Neural cell (in vitro differentiated cells): ENCODE data around the gene CD2BP2. TPM values are rescaled to one million over a fixed set of nuclear protein-coding genes. Genes with fewer than 3 reads are reported as not detected.

Source experiments
- H2AFZ ChIP-seq: fragments of 200-600, 300-800 bp; sonication (generic), shearing (Covaris generic); 2 replicates; pipeline ENCODE4 v1.6.0; 2014; ENCODE audit warnings: low read depth, mild to moderate bottlenecking, antibody characterized with exemption, low read length, moderate library complexity
- H3F3A ChIP-seq: fragments of 200-600 bp; shearing (Covaris generic); 2 replicates; pipeline ENCODE4 v1.6.1; 2016; ENCODE audit warnings: mild to moderate bottlenecking, moderate library complexity, mixed read lengths, antibody characterized with exemption, low read length; ENCODE audit not compliant: insufficient read depth, poor library complexity, severe bottlenecking
- H3K27ac ChIP-seq: fragments of 200-600, 300-800 bp; sonication (generic), shearing (Covaris generic); 2 replicates; pipeline ENCODE4 v1.5.1; 2014; ENCODE audit warnings: mild to moderate bottlenecking, low read length, moderate library complexity
- H3K27me3 ChIP-seq: fragments of 300-800, 200-600 bp; sonication (generic), shearing (Covaris generic); 2 replicates; pipeline ENCODE4 v1.6.0; 2014; ENCODE audit warnings: mild to moderate bottlenecking, low read depth, low read length, moderate library complexity; ENCODE audit not compliant: insufficient read depth
- H3K36me3 ChIP-seq: fragments of 300-800, 200-600 bp; sonication (generic), shearing (Covaris generic); 2 replicates; pipeline ENCODE4 v1.5.1; 2014; ENCODE audit warnings: mild to moderate bottlenecking, antibody characterized with exemption, low read length, moderate library complexity; ENCODE audit not compliant: insufficient read depth
- H3K4me2 ChIP-seq: fragments of 300-800, 200-600 bp; sonication (generic), shearing (Covaris generic); 2 replicates; pipeline ENCODE4 v1.6.0; 2014; ENCODE audit warnings: mild to moderate bottlenecking, low read length
- H3K4me3 ChIP-seq: fragments of 300-800, 200-600 bp; sonication (generic), shearing (Covaris generic); 2 replicates; pipeline ENCODE4 v1.5.1; 2014; ENCODE audit warnings: mild to moderate bottlenecking, low read length, moderate library complexity
- H3K79me2 ChIP-seq: fragments of 200-600 bp; shearing (Covaris generic); replicated peaks from 2 replicates; pipeline ENCODE4 v1.6.0; 2014; ENCODE audit warnings: mild to moderate bottlenecking, low read length, moderate library complexity; ENCODE audit not compliant: insufficient read depth
- H3K9ac ChIP-seq: fragments of 300-800, 200-600 bp; sonication (generic), shearing (Covaris generic); 2 replicates; pipeline ENCODE4 v1.6.1; 2016; ENCODE audit warnings: mild to moderate bottlenecking, low read length, mixed read lengths
- H3K9me2 ChIP-seq: fragments of 200-600 bp; shearing (Covaris generic); 2 replicates; pipeline ENCODE4 v1.6.1; 2016; ENCODE audit warnings: mild to moderate bottlenecking, low read length, mixed read lengths; ENCODE audit not compliant: insufficient read depth
- H3K9me3 ChIP-seq: fragments of 200-600, 300-800 bp; sonication (generic), shearing (Covaris generic); 2 replicates; pipeline ENCODE4 v1.6.1; 2016; ENCODE audit warnings: mild to moderate bottlenecking, mixed run types, low read length, moderate library complexity, mixed read lengths
- H4K20me1 ChIP-seq: fragments of 200-600 bp; shearing (Covaris generic); 2 replicates; pipeline ENCODE4 v1.6.1; 2016; ENCODE audit warnings: mild to moderate bottlenecking, mixed run types; ENCODE audit not compliant: insufficient read depth
- EP300 ChIP-seq: fragments of 450-650 bp; conservative IDR thresholded peaks from 2 replicates; pipeline ENCODE4 v1.6.1; 2014; ENCODE audit warnings: antibody characterized with exemption, mild to moderate bottlenecking, moderate library complexity; ENCODE audit not compliant: poor library complexity, severe bottlenecking
- EZH2 ChIP-seq: fragments of 200-600, 300-800 bp; shearing (Covaris generic), sonication (generic); IDR thresholded peaks from 2 replicates; pipeline ENCODE4 v1.6.1; 2014; ENCODE audit warnings: antibody characterized with exemption, low read length, borderline replicate concordance, mild to moderate bottlenecking; ENCODE audit not compliant: insufficient read depth, poor library complexity, severe bottlenecking
- MXI1 ChIP-seq: fragments of 450-650 bp; conservative IDR thresholded peaks from 2 replicates; pipeline ENCODE4 v1.6.1; 2014; ENCODE audit warnings: antibody characterized with exemption, mild to moderate bottlenecking; ENCODE audit not compliant: poor library complexity, severe bottlenecking
- POLR2AphosphoS5 ChIP-seq: IDR thresholded peaks from 2 replicates; pipeline ENCODE4 v1.6.1; 2012
- RAD21 ChIP-seq: fragments of 450-650 bp; conservative IDR thresholded peaks from 2 replicates; pipeline ENCODE4 v1.6.1; 2014; ENCODE audit warnings: antibody characterized with exemption, mild to moderate bottlenecking, moderate library complexity
- SMC3 ChIP-seq: fragments of 450-650 bp; conservative IDR thresholded peaks from 2 replicates; pipeline ENCODE4 v1.6.1; 2014; ENCODE audit warnings: antibody characterized with exemption, mild to moderate bottlenecking, moderate library complexity; ENCODE audit not compliant: poor library complexity
- TAF1 ChIP-seq: IDR thresholded peaks from 2 replicates; pipeline ENCODE4 v1.6.1; 2012; ENCODE audit warnings: low read depth
- polyA plus RNA-seq: library from polyadenylated mRNA; depleted of rRNA; stranded (reverse); fragments of >200 nt; gene quantifications from 2 replicates; pipeline ENCODE4 v1.2.3, GENCODE V29; 2014
- TF ChIP-seq, protein P1 (sequence below): fragments of 450-650 bp; IDR thresholded peaks from 2 replicates; pipeline ENCODE4 v1.5.1; 2014; ENCODE audit warnings: antibody characterized with exemption, mild to moderate bottlenecking, moderate library complexity; ENCODE audit not compliant: poor library complexity, severe bottlenecking
- TF ChIP-seq, protein P2 (sequence below): IDR thresholded peaks from 2 replicates; pipeline ENCODE4 v1.6.1; 2012; ENCODE audit warnings: borderline replicate concordance

Gene CD2BP2
- polyA plus RNA-seq, 1 donor from 2014 or later, result 76.3 TPM

DNA sequence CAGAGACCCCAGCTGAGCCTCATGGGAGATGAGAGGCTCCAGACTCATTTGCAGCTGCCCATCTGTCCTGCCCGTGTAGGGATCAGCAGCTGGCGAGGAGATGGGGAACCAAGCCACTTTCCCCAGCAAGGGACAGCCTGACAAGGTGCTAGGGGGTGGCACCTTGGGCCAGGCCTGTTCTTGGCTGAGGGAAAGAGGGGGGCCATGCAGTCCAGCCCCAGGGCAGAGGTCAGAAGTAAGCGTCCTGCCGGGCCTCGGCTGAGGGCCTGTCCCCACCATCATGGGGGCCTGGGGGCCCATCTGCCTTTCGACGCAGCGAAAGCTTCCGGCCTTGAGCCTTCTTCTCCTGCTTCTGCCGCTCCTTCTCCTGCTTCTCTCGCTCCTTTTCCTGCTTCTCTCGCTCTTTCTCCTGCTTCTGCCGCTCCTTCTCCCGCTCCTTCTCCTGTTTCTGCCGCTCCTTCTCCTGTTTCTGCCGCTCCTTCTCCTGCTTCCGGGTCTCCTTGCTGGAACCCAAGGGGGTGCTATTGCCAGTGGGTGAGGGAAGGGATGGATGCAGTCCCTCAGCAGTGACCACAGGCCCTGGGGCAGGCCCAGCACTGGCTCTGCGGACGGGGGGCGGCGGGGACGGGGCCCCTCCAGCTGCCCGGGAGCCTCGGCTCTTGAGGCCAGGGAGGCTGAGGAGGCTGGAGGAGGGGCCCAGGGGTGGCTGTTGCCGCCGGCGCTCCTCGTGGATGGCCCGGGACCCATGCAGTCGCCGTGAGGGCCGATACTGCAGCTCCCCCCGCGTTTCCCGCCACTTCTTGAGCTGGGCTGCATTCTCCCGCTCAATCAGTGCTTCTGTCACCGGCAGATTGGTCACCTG, 2.8 kb upstream of the CD2BP2 start:
- TF ChIP-seq, protein P1, sequence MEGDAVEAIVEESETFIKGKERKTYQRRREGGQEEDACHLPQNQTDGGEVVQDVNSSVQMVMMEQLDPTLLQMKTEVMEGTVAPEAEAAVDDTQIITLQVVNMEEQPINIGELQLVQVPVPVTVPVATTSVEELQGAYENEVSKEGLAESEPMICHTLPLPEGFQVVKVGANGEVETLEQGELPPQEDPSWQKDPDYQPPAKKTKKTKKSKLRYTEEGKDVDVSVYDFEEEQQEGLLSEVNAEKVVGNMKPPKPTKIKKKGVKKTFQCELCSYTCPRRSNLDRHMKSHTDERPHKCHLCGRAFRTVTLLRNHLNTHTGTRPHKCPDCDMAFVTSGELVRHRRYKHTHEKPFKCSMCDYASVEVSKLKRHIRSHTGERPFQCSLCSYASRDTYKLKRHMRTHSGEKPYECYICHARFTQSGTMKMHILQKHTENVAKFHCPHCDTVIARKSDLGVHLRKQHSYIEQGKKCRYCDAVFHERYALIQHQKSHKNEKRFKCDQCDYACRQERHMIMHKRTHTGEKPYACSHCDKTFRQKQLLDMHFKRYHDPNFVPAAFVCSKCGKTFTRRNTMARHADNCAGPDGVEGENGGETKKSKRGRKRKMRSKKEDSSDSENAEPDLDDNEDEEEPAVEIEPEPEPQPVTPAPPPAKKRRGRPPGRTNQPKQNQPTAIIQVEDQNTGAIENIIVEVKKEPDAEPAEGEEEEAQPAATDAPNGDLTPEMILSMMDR, result no peak
- TF ChIP-seq, protein P2, sequence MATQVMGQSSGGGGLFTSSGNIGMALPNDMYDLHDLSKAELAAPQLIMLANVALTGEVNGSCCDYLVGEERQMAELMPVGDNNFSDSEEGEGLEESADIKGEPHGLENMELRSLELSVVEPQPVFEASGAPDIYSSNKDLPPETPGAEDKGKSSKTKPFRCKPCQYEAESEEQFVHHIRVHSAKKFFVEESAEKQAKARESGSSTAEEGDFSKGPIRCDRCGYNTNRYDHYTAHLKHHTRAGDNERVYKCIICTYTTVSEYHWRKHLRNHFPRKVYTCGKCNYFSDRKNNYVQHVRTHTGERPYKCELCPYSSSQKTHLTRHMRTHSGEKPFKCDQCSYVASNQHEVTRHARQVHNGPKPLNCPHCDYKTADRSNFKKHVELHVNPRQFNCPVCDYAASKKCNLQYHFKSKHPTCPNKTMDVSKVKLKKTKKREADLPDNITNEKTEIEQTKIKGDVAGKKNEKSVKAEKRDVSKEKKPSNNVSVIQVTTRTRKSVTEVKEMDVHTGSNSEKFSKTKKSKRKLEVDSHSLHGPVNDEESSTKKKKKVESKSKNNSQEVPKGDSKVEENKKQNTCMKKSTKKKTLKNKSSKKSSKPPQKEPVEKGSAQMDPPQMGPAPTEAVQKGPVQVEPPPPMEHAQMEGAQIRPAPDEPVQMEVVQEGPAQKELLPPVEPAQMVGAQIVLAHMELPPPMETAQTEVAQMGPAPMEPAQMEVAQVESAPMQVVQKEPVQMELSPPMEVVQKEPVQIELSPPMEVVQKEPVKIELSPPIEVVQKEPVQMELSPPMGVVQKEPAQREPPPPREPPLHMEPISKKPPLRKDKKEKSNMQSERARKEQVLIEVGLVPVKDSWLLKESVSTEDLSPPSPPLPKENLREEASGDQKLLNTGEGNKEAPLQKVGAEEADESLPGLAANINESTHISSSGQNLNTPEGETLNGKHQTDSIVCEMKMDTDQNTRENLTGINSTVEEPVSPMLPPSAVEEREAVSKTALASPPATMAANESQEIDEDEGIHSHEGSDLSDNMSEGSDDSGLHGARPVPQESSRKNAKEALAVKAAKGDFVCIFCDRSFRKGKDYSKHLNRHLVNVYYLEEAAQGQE, result no peak
- TF ChIP-seq RAD21, result no peak
- TF ChIP-seq POLR2AphosphoS5, result no peak
- no peak for TF ChIP-seq EP300
- TF ChIP-seq MXI1, result no peak
- no peak for TF ChIP-seq TAF1
- TF ChIP-seq SMC3, result no peak
- no peak for TF ChIP-seq EZH2
- Histone ChIP-seq H3K4me2 (no peak overlapping the region), H3K9me2 (no peaks in the 10 kb centered on the region), H3K27me3 (no peaks in the 10 kb centered on the region), H3F3A (no peaks in the 10 kb centered on the region), H3K27ac (no peak overlapping the region), H3K36me3 (no peaks in the 10 kb centered on the region), H2AFZ (no peak overlapping the region), H4K20me1 (no peaks in the 10 kb centered on the region), H3K79me2 (peaks cover 21% of the 10 kb centered on the region), H3K9me3 (no peaks in the 10 kb centered on the region), H3K4me3 (no peak overlapping the region), H3K9ac (no peak overlapping the region)

DNA sequence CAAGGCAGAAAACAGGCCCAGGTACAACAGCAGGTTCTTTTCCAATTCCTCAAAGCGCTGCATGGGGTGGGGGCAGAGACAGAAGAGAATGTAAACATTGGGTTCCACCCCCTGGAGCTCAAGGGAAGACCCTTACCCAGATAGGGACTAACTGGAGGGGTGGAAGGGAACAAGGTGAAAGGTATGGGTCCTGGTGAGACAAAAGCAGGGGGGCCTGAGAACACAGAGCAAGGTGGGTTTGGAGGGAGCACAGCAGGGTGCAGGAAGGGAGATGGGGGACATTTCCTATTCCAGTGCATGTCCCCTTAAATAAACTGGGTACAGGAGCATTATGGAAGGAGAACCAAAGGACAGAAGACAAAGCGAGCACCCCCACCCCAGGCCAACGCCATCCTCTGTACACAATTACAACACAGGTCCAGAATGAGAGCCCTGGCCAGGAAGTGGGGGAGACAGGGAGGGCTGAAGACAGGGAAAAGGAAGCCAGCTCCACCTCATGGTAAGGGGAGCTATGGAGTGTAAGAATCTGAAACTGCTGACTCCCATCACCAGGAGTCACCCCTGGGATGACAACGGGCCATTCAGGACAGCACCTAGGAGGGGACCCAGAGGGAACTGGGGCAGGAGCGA, 2.1 kb upstream of the CD2BP2 start:
- no peaks in the 10 kb centered on the region for H3K27me3 ChIP-seq
- H4K20me1 ChIP-seq, result no peaks in the 10 kb centered on the region
- H3K4me2 ChIP-seq, result no peak overlapping the region
- no peak overlapping the region for H2AFZ ChIP-seq
- H3K27ac ChIP-seq, result no peak overlapping the region
- no peaks in the 10 kb centered on the region for H3F3A ChIP-seq
- no peaks in the 10 kb centered on the region for H3K9me3 ChIP-seq
- no peaks in the 10 kb centered on the region for H3K9me2 ChIP-seq
- no peak for TF ChIP-seq RAD21
- no peaks in the 10 kb centered on the region for H3K36me3 ChIP-seq
- H3K79me2 ChIP-seq, result peaks cover 21% of the 10 kb centered on the region
- H3K9ac ChIP-seq, result no peak overlapping the region
- no peak overlapping the region for H3K4me3 ChIP-seq
